Omental fat pad (tissue), 4 donors: ENCODE measurements around the gene NKX1-2. TPM values are rescaled to one million over a fixed set of nuclear protein-coding genes. Genes with fewer than 3 reads are reported as not detected.

Source experiments
- ATAC-seq: fragments of 150-250 bp; one replicate; pipeline ENCODE4 v1.9.1; 2016; ENCODE audit warnings: mild to moderate bottlenecking, moderate library complexity; ENCODE audit not compliant: low FRiP score
- DNase-seq: peaks from one replicate; pipeline ENCODE4 v3.0.0-alpha.2; 2019; ENCODE audit warnings: low spot score
- total RNA-seq, 4 donors: library from RNA; depleted of rRNA; stranded (reverse); fragments of >200 nt; gene quantifications; one replicate each; pipeline ENCODE4 v1.1.0, GENCODE V29; 2016
- TF ChIP-seq, protein P1 (sequence below), 3 donors: fragments of 450-650 bp; IDR thresholded peaks; one replicate each; pipeline ENCODE4 v1.5.1; 2016 to 2017; ENCODE audit warnings: antibody characterized with exemption in 3 of 3, mild to moderate bottlenecking in 3 of 3, moderate library complexity in 2 of 3

Gene NKX1-2
- total RNA-seq, 4 donors from 2014 or later, result not detected

- ATAC-seq, result no peak
- TF ChIP-seq, protein P1, sequence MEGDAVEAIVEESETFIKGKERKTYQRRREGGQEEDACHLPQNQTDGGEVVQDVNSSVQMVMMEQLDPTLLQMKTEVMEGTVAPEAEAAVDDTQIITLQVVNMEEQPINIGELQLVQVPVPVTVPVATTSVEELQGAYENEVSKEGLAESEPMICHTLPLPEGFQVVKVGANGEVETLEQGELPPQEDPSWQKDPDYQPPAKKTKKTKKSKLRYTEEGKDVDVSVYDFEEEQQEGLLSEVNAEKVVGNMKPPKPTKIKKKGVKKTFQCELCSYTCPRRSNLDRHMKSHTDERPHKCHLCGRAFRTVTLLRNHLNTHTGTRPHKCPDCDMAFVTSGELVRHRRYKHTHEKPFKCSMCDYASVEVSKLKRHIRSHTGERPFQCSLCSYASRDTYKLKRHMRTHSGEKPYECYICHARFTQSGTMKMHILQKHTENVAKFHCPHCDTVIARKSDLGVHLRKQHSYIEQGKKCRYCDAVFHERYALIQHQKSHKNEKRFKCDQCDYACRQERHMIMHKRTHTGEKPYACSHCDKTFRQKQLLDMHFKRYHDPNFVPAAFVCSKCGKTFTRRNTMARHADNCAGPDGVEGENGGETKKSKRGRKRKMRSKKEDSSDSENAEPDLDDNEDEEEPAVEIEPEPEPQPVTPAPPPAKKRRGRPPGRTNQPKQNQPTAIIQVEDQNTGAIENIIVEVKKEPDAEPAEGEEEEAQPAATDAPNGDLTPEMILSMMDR (IDR thresholded peaks at IDR 0.05), result no peak
- no peak for DNase-seq
Observed at GRCh38 chr10:124495162-124495561, 45.3 kb upstream of the NKX1-2 start.

DNA sequence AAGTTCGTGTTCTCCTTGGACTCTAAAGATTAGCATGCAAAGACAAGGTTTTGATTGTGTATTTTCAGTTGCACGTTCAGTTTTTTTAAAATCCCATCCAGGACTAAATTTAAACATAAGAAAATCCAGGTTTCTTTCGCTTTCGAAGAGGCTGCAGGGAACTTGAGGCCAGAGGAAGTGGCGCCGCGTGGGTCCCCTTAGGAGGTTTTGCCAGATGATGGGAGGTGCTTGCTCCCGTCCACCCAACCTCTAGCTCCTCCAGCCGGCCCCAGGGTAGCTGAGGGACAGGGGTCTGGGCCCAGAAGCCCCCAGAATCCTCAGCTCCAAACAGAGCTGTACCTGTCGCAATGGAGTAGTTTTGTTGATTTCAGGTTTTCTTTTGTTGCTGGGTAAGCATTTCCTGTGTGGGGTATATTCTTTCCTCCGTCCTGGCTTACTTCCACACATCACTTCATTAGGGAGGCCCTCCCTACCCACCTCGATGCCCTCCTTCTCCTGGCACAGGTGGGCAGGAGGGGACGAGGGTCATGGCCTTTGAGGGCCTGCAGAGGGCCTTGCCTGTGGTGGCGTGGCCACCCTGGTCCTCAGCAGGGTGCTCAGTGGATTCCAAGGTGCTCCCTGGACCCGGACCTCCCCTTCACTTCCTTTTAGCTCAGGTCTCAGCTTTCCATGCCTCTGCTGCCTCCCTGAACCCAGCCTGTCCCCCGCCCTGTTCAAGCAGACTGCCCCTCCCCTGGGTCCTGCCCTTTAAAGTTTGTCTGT is 44.4 kb upstream of the NKX1-2 start:
- DNase-seq, result no peak

DNA sequence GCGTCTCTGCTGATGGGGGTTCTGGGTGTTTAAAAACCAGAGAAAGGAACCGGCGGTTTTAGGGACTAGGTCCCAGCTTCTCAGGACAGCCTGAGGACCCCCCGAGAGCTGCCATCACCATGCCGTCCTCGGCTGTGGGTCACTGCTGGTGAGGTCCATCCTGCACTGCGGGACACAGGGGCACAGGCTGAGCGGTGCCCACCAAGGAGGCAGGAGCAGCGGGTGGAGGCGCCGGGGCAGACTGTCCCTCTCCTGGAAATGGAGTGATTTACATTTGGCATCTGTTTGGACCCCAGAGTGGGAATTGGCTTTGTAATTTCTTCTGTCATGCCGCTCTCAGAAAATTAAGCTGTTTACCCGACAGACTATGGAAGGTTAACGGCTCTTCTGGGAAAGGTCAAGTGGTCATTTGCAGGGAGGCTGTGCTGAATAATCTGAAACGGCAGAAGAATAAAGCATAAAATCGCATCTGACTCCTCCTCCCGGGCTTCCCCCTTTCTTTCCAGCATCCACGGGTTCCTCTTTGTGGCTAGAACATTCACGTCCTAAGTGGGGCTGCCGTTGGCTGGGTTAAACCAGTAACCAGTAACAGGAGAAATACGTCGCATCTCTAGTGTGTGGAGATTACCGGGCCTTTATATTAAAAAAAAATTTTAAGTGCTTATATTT is 43.5 kb upstream of the NKX1-2 start:
- DNase-seq (no peak), ATAC-seq (no peak)
- TF ChIP-seq, protein P1 (IDR thresholded peaks at IDR 0.05), result no peak

More for the DNA sequence above, 44.4 kb upstream of the NKX1-2 start:
- no peak for ATAC-seq
- TF ChIP-seq, protein P1 (IDR thresholded peaks at IDR 0.05), result no peak

DNA sequence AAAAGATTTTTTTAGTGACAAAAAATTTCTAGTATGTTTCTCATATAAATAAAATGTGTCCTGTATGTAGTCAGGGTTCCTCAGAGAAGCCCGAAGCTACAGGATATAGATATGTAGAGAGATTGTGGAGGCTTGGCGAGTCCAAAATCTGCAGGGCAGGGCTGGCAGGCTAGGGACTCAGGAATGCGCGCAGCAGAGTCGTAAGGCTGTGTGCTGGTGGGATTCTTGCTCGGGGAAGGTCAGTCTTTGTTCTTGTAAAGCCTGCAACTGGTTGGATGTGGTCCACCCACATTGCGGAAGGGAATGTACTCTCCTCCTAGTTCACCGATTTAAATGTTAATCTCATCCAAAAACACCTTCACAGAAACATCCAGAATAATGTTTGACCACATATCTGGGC is 42.4 kb upstream of the NKX1-2 start:
- no peak for DNase-seq
- no peak for ATAC-seq
- TF ChIP-seq, protein P1 (IDR thresholded peaks at IDR 0.05), result no peak

- TF ChIP-seq, protein P1 (IDR thresholded peaks at IDR 0.05), result no peak
- no peak for DNase-seq
- ATAC-seq, result no peak
Observed at GRCh38 chr10:124491105-124491504, 41.3 kb upstream of the NKX1-2 start.

GRCh38 chr10:124486635-124487034 is 36.8 kb upstream of the NKX1-2 start:
- ATAC-seq (no peak), DNase-seq (no peak)
- TF ChIP-seq, protein P1 (IDR thresholded peaks at IDR 0.05), result no peak

DNA sequence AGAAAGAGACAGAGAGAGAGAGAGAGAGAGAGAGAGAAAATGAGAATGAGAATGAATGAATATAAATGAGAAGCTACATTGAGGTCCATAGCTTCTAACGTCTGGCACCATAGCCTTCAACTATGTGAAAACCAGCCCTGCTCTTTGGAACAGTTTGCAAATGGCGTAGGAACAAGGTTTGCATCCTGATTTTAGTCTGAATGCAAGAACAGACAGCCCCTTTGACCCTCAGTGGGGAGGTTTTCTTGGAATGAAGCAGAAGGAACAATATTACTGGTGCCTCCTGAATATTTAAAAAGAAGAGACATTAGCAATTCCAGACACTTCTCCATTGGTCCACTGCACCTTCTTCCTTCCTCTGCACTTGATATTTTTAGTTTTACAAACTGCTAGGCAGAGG is 34.8 kb upstream of the NKX1-2 start:
- ATAC-seq (no peak), DNase-seq (no peak)
- TF ChIP-seq, protein P1 (IDR thresholded peaks at IDR 0.05), result no peak
